ENCODE data around the gene DCLK3.

GRCh38 chr3:36811768-36812167 lies 47.4 kb upstream of the DCLK3 start:
- TF ChIP-seq EP300 (IDR thresholded peaks at IDR 0.05; ENCODE audit: borderline replicate concordance in 1 of 2, low read depth in 2 of 2, low read length in 2 of 2) (no peak), CTCF (IDR thresholded peaks at IDR 0.05; ENCODE audit: control extremely low read depth in 1 of 3, insufficient read depth in 1 of 3, low read depth in 1 of 3, low read length in 3 of 3) (no peak), POLR2AphosphoS5 (IDR thresholded peaks at IDR 0.05; ENCODE audit: low read depth, low read length) (no peak), POLR2A (IDR thresholded peaks at IDR 0.05; ENCODE audit: control extremely low read depth in 1 of 2, low read depth in 2 of 2, low read length in 2 of 2) (no peak), CHD2 (IDR thresholded peaks at IDR 0.05; ENCODE audit: low read length) (no peak), TBP (IDR thresholded peaks at IDR 0.05; ENCODE audit: low read depth, low read length) (no peak), CEBPB (IDR thresholded peaks at IDR 0.05; ENCODE audit: low read depth, low read length) (no peak), YY1 (IDR thresholded peaks at IDR 0.05; ENCODE audit: low read depth, low read length) (no peak), SP1 (IDR thresholded peaks at IDR 0.05; ENCODE audit: low read depth, low read length) (no peak), POU5F1 (IDR thresholded peaks at IDR 0.05; ENCODE audit: low read depth, low read length) (no peak), USF2 (IDR thresholded peaks at IDR 0.05; ENCODE audit: low read length) (no peak), CREB1 (IDR thresholded peaks at IDR 0.05) (no peak), GABPA (IDR thresholded peaks at IDR 0.05; ENCODE audit: borderline replicate concordance, insufficient read depth, low read length) (no peak)
